Activated gamma-delta T cell treated with anti-CD3 and anti-CD28 coated beads, Interleukin-2, amount 50 U/mL, for 16 hours (primary cell): ENCODE results near the gene NR1H4.
"Not testable (repeated sequence)": the region's sequence is repeated elsewhere in the genome, so short reads cannot be mapped to it uniquely, and the experiment has no call there.

Experiments used
- DNase-seq: peaks from one replicate; pipeline ENCODE4 v3.0.0-alpha.2; 2020; ENCODE audit warnings: low read depth

NR1H4 gene

GRCh38 chr12:100473716-100474150, at the start of gene NR1H4:
TSS of gene NR1H4 (plus strand) at chr12:100473866. CDS start at chr12:100493324, 19,458 bp downstream.
- DNase-seq, result no peak

GRCh38 chr12:100426145-100426544, 47.5 kb upstream of the NR1H4 start:
- DNase-seq, result no peak

- DNase-seq, result no peak
Observed at GRCh38 chr12:100427078-100427477, 46.6 kb upstream of the NR1H4 start.

DNA sequence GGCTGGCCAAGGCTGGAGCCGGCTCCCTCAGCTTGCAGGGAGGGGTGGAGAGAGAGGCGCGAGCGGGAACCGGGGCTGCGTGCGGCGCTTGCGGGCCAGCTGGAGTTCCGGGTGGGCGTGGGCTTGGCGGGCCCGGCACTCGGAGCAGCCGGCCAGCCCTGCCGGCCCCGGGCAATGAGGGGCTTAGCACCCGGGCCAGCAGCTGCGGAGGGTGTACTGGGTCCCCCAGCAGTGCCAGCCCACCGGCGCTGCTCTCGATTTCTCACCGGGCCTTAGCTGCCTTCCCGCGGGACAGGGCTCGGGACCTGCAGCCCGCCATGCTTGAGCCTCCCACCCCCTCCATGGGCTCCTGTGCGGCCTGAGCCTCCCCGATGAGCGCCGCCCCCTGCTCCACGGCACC, 43.4 kb upstream of the NR1H4 start:
- not testable (repeated sequence) for DNase-seq

GRCh38 chr12:100433701-100434100, 40.0 kb upstream of the NR1H4 start:
- DNase-seq, result no peak

GRCh38 chr12:100434177-100434576, 39.5 kb upstream of the NR1H4 start:
- DNase-seq, result no peak

DNA sequence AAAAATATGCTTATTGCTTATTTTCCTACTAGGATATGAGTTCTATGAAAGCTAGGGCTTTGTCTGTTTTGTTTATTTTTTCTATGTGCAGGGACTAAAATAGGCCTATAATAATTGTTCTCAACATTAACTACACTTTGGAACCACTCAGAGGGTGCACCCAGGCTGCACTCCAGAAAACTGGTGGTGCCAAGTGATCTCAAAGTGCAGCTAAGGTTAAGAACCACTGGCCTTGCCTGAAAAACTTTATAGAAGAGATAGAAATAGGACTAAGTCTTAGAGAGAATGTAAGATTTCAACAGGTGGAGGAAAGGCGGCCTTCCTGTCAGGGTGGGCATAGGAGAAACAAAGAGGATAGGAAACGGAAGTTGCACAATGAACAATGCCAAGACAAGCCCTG, 37.7 kb upstream of the NR1H4 start:
- no peak for DNase-seq

GRCh38 chr12:100437038-100437841, 36.4 kb upstream of the NR1H4 start:
- no peak for DNase-seq

DNA sequence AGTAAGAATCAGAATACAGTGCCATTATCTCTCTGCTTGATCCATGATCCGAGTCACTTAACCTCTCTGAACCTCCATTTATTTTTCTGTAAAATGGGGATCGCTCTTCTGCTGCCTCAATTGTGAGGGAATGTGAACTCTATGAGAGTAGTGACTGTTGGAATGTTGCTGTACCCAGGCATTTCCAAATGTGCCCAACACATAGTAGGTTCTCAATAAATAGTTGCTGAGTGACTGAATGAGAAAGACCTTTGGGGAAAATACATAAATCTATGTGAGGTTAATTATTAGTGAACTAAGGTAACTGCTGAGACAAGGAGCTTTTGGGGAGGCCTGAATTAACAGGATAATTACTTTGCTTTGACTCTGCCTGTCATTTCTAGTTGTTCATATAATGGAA, 33.9 kb upstream of the NR1H4 start:
- no peak for DNase-seq

- DNase-seq, result no peak
Observed at GRCh38 chr12:100442403-100442802, 31.3 kb upstream of the NR1H4 start.

DNA sequence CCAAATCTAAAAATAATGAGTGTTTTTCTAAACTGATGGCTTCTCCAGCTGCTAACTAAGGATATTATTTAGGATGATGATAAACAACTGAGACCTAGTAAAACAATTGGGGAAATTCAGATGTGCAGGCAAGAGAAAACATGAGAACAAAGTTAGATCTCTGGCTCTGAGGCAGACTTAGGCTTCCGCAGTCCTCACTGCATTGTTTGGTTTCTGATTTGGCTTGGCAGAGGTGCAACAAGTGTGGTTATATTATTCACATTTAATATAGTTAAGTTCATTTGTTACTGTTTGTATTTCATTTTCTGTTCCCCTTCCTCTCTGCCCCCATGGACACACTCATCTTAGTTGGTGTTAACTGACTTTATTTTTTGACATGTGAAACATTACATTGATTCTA, 30.2 kb upstream of the NR1H4 start:
- no peak for DNase-seq

DNA sequence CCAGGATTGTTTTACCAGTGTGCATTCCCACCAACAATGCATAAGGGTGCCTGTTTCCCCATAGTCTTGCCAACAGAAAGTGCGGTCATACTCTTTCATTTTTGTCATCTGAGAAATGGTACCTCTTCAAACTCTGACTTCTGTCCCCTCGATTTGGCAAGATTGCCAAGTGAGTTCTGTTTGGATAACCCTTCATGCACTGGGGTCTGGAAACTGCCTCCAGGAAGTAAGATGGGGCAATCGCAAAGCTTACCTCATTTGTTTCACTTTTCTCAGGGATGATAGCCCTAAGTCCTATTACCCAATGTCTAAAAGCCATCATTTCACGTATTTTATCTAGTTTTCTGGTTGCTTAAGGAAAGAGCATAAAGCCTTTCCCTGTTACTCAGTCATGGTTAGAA, 28.6 kb upstream of the NR1H4 start:
- no peak for DNase-seq

DNA sequence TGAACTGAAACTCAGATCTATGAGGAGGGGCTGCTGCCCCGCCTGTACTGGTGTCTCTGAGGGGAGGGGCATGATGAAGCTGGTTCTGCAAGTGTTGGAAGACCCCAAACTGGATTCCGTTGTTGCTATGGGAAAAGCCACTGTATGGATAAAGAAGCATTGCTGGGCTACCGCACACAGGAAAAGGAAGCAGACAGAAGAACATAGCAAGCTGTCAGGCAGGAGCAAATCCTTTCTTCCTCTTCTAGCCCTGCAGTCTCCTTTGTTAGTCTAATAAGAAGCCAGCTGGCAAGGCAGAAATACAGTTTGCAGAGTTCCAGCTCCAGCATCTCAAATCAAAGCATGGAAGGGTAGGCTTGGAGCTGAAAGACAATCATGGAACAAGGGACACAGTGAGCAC, 26.3 kb upstream of the NR1H4 start:
- no peak for DNase-seq

DNA sequence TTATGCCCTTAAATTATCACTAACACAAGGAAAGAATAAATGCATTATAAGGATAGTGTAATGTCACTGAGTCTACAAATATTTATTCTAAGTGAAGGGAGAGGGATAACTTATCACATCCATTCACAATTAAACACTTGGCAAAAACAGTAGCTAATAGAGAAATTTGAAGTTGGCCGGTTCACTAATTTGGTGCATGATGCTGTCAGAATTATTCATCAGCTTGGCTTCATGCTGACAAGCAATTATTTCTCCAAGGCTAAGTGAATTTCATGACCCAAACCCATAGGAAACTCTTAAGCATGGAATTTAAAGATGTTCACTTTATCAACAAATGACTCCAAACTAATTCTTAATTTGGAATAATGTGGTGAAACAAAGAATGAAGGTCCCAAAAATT, 25.0 kb upstream of the NR1H4 start:
- DNase-seq, result no peak

GRCh38 chr12:100450735-100451134, 22.9 kb upstream of the NR1H4 start:
- DNase-seq, result no peak

- no peak for DNase-seq
Observed at GRCh38 chr12:100453951-100454350, 19.7 kb upstream of the NR1H4 start.

- no peak for DNase-seq
Observed at GRCh38 chr12:100455896-100456295, 17.8 kb upstream of the NR1H4 start.

DNA sequence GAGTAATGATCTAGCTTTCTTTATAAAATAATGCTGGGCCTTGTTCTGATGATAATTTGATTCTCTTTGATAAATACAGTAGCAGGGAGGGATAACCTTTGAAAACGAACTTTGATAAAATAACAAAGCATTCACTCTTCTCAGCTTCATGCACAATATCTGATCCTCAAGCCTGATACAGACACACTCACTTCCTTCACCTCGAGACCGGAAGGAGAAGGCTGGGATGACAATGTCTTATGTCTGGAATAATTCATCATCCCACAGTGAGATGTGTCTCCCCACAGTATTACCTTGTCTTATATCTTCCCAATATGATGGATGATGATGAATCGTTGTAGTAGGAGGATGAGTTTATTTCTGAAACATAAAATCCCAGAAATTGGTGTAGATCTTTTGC, 15.5 kb upstream of the NR1H4 start:
- DNase-seq, result no peak

- no peak for DNase-seq
Observed at GRCh38 chr12:100460702-100461101, 13.0 kb upstream of the NR1H4 start.

- DNase-seq, result no peak
Observed at GRCh38 chr12:100461330-100461973, 12.2 kb upstream of the NR1H4 start.

- DNase-seq, result no peak
Observed at GRCh38 chr12:100463661-100464060, 10.0 kb upstream of the NR1H4 start.

- DNase-seq, result no peak
Observed at GRCh38 chr12:100464529-100464928, 9.1 kb upstream of the NR1H4 start.

GRCh38 chr12:100468126-100468525, 5.5 kb upstream of the NR1H4 start:
- no peak for DNase-seq

DNA sequence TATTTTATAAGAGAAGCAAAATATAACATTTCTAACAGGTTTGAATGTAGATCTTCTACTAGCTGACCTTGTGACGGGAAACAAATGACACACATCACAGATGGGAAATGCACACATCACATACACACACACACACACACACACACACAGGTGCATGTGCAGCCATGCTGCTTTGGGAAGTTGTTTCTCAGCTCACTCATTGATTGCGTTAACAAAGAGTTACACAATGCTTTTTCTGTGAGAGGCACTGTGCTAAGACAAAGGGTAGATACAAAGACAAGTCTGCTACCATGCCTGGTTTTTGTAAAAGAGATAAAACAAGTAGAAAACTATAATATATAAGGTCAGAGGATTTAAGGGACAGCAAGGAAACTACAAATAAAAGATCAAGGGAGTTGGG, 1.3 kb upstream of the NR1H4 start:
- no peak for DNase-seq
